IMR-90 (cell line): ENCODE measurements around the gene SCARB1. TPM values are rescaled to one million over a fixed set of nuclear protein-coding genes. Genes with fewer than 3 reads are reported as not detected.
A peak's percentile ranks its signal among the peaks of the same experiment; 100 is the strongest.

Experiments used
- ATAC-seq: fragments of 200-7000 bp; cut with Tn5 transposase; 2 replicates; pipeline ENCODE4 v1.9.1; 2020; ENCODE audit warnings: low read depth, mild to moderate bottlenecking, moderate library complexity
- BruUV-seq: library from RNA; stranded (reverse); fragments of 400-500 nt; replicated peaks from 2 replicates; lab custom pipeline; 2021; lab: Mats Ljungman, UMichigan
- CTCF ChIA-PET: fragments of 300-600 bp; formaldehyde crosslinking; extraction: SDS; loops from one replicate; lab custom pipeline; 2021; ENCODE audit warnings: antibody characterized with exemption; lab: Yijun Ruan, JAX
- POLR2A ChIA-PET: fragments of 300-600 bp; sonication (Branson Sonifier 250); formaldehyde crosslinking; loops from one replicate; lab custom pipeline; 2022; ENCODE audit warnings: antibody characterized with exemption; ENCODE audit not compliant: unreplicated experiment; lab: Charles Lee
- DNase-seq: peaks from one replicate; pipeline ENCODE4 v3.0.0; 2013
- H2AFZ ChIP-seq: replicated peaks from 2 replicates; pipeline ENCODE3; 2013; ENCODE audit warnings: low read length, mild to moderate bottlenecking; ENCODE audit not compliant: poor library complexity
- H2AK5ac ChIP-seq: 2 replicates; pipeline ENCODE4 v1.6.1; 2013; ENCODE audit warnings: low read depth, low read length, inconsistent platforms
- H2AK9ac ChIP-seq: replicated peaks from 2 replicates; pipeline ENCODE3; 2013; ENCODE audit warnings: mild to moderate bottlenecking, low read depth, low read length, moderate library complexity; ENCODE audit not compliant: poor library complexity
- H2BK120ac ChIP-seq: 2 replicates; pipeline ENCODE4 v1.6.1; 2013; ENCODE audit warnings: low read depth, low read length, inconsistent platforms
- H2BK15ac ChIP-seq: 3 replicates; pipeline ENCODE4 v1.6.1; 2013; ENCODE audit warnings: low read depth, low read length, inconsistent platforms
- H2BK20ac ChIP-seq: 2 replicates; pipeline ENCODE4 v1.6.1; 2013; ENCODE audit warnings: low read depth, mild to moderate bottlenecking, inconsistent platforms, low read length, moderate library complexity
- H2BK5ac ChIP-seq: 2 replicates; pipeline ENCODE4 v1.6.1; 2013; ENCODE audit warnings: mild to moderate bottlenecking, low read depth, low read length, inconsistent platforms; ENCODE audit not compliant: poor library complexity, severe bottlenecking
- H3K14ac ChIP-seq: replicated peaks from 2 replicates; pipeline ENCODE4 v1.6.1; 2013; ENCODE audit warnings: low read depth, low read length, inconsistent platforms
- H3K18ac ChIP-seq: 2 replicates; pipeline ENCODE4 v1.6.1; 2013; ENCODE audit warnings: low read depth, low read length, control low read depth
- H3K23ac ChIP-seq: 2 replicates; pipeline ENCODE4 v1.6.1; 2013; ENCODE audit warnings: low read depth, low read length, inconsistent platforms
- H3K27ac ChIP-seq: 2 replicates; pipeline ENCODE4 v1.5.1; 2013; ENCODE audit warnings: mild to moderate bottlenecking, control low read depth, low read length; ENCODE audit not compliant: insufficient read depth
- H3K27me3 ChIP-seq: 2 replicates; pipeline ENCODE4 v1.6.1; 2013; ENCODE audit warnings: low read length; ENCODE audit not compliant: control insufficient read depth, insufficient read depth
- H3K36me3 ChIP-seq: 2 replicates; pipeline ENCODE4 v1.6.1; 2013; ENCODE audit warnings: low read length, mixed read lengths; ENCODE audit not compliant: control insufficient read depth, insufficient read depth
- H3K4ac ChIP-seq: 2 replicates; pipeline ENCODE4 v1.6.1; 2013; ENCODE audit warnings: low read depth, low read length, inconsistent platforms
- H3K4me1 ChIP-seq: 2 replicates; pipeline ENCODE4 v1.6.1; 2013; ENCODE audit warnings: low read length, mixed read lengths; ENCODE audit not compliant: control insufficient read depth, insufficient read depth
- H3K4me2 ChIP-seq: 2 replicates; pipeline ENCODE4 v1.6.1; 2013; ENCODE audit warnings: low read depth, mild to moderate bottlenecking, control low read depth, low read length, moderate library complexity
- H3K4me3 ChIP-seq: 2 replicates; pipeline ENCODE4 v1.5.1; 2013; ENCODE audit warnings: low read depth, mild to moderate bottlenecking, control low read depth, low read length, moderate library complexity; ENCODE audit not compliant: insufficient read depth
- H3K56ac ChIP-seq: 2 replicates; pipeline ENCODE4 v1.6.1; 2013; ENCODE audit warnings: low read length, inconsistent platforms; ENCODE audit not compliant: insufficient read depth; ENCODE audit errors: extremely low read depth
- H3K79me1 ChIP-seq, 2 experiments: 2 replicates each; pipeline ENCODE4 v1.6.1; 2013; ENCODE audit warnings: low read length in 2 of 2, inconsistent platforms in 1 of 2, low read depth in 1 of 2
- H3K9ac ChIP-seq: 2 replicates; pipeline ENCODE4 v1.6.1; 2013; ENCODE audit warnings: low read depth, low read length, control low read depth
- H3K9me1 ChIP-seq: 2 replicates; pipeline ENCODE4 v1.6.1; 2013; ENCODE audit warnings: low read length, inconsistent platforms; ENCODE audit not compliant: insufficient read depth
- H3K9me3 ChIP-seq: 2 replicates; pipeline ENCODE4 v1.6.1; 2013; ENCODE audit warnings: low read length; ENCODE audit not compliant: control insufficient read depth, insufficient read depth
- H4K20me1 ChIP-seq: 2 replicates; pipeline ENCODE4 v1.6.1; 2013; ENCODE audit warnings: low read length, inconsistent platforms; ENCODE audit not compliant: insufficient read depth
- H4K5ac ChIP-seq: 2 replicates; pipeline ENCODE4 v1.6.1; 2013; ENCODE audit warnings: mild to moderate bottlenecking, low read depth, low read length, control low read depth
- H4K8ac ChIP-seq, 2 experiments: 2 replicates each; pipeline ENCODE4 v1.6.1; 2013; ENCODE audit warnings: low read depth in 2 of 2, low read length in 2 of 2, control low read depth in 1 of 2, inconsistent platforms in 1 of 2
- H4K91ac ChIP-seq: 2 replicates; pipeline ENCODE4 v1.6.1; 2013; ENCODE audit warnings: low read depth, low read length, inconsistent platforms; ENCODE audit not compliant: insufficient read depth
- MAFK ChIP-seq: IDR thresholded peaks from 2 replicates; pipeline ENCODE4 v1.6.1; 2012; ENCODE audit warnings: low read depth, low read length, improper control_type of control experiment
- MAZ ChIP-seq: IDR thresholded peaks from 2 replicates; pipeline ENCODE4 v1.6.1; 2012; ENCODE audit warnings: low read depth, mild to moderate bottlenecking, low read length, improper control_type of control experiment, moderate library complexity, borderline replicate concordance
- MXI1 ChIP-seq: IDR thresholded peaks from 2 replicates; pipeline ENCODE4 v1.6.1; 2012; ENCODE audit warnings: low read depth, mild to moderate bottlenecking, low read length, moderate library complexity, borderline replicate concordance
- RAD21 ChIP-seq: IDR thresholded peaks from 2 replicates; pipeline ENCODE4 v1.6.1; 2012; ENCODE audit warnings: low read length, improper control_type of control experiment
- SMC3 ChIP-seq: fragments of 150-350 bp; IDR thresholded peaks from 2 replicates; pipeline ENCODE4 v1.6.1; 2016; ENCODE audit warnings: low read depth, mild to moderate bottlenecking, antibody characterized with exemption, low read length, moderate library complexity
- WGBS, 2 experiments: methylation state at CpG; one replicate each; pipeline versions ENCODE4 v1.1.5 to v1.1.7; 2013; ENCODE audit warnings: missing lambda C conversion rate in 2 of 2; ENCODE audit not compliant: insufficient read length in 1 of 2; ENCODE audit errors: extremely low coverage in 2 of 2; 5-methylcytosine and 5-hydroxymethylcytosine counted together
- dilution Hi-C: fragments of 300-500 bp; cut with HindIII; formaldehyde crosslinking; loops from one replicate; pipeline ENCODE4 v1.14.3; 2018; ENCODE audit warnings: low sequenced_read_pairs; ENCODE audit not compliant: unreplicated experiment
- in situ Hi-C: fragments of 300-500 bp; cut with MboI; formaldehyde crosslinking; loops from 3 replicates; pipeline ENCODE4 v1.14.3; 2019; ENCODE audit warnings: low sequenced_read_pairs, inconsistent platforms, mixed read lengths
- intact Hi-C: fragments of 100-400 bp; cut with micrococcal nuclease; formaldehyde crosslinking; loops from 2 replicates; pipeline ENCODE4 v1.10.0; 2022
- polyA plus RNA-seq, 3 experiments: library from polyadenylated mRNA; depleted of rRNA; stranded (reverse); fragments of >200 nt; gene quantifications; 2 replicates each; pipeline ENCODE4 v1.2.3, GENCODE V29; 2012; ENCODE audit warnings: low replicate concordance in 1 of 3
- total RNA-seq: library from RNA; depleted of rRNA; stranded (reverse); fragments of >200 nt; gene quantifications from 2 replicates; pipeline ENCODE4 v1.2.3, GENCODE V29; 2012
- TF ChIP-seq, protein P1 (sequence below): conservative IDR thresholded peaks from 2 replicates; pipeline ENCODE4 v1.5.1; 2012; ENCODE audit warnings: mild to moderate bottlenecking, low read depth, low read length, improper control_type of control experiment
- TF ChIP-seq, protein P2 (sequence below): fragments of 150-350 bp; IDR thresholded peaks from 2 replicates; pipeline ENCODE4 v1.6.1; 2017; ENCODE audit warnings: mild to moderate bottlenecking, antibody characterized with exemption, low read length, low read depth

The SCARB1 gene
- total and polyA plus RNA-seq, 2 of the 4 experiments (the other 2 are of a cell fraction), result 3.0 to 24.8 TPM

DNA sequence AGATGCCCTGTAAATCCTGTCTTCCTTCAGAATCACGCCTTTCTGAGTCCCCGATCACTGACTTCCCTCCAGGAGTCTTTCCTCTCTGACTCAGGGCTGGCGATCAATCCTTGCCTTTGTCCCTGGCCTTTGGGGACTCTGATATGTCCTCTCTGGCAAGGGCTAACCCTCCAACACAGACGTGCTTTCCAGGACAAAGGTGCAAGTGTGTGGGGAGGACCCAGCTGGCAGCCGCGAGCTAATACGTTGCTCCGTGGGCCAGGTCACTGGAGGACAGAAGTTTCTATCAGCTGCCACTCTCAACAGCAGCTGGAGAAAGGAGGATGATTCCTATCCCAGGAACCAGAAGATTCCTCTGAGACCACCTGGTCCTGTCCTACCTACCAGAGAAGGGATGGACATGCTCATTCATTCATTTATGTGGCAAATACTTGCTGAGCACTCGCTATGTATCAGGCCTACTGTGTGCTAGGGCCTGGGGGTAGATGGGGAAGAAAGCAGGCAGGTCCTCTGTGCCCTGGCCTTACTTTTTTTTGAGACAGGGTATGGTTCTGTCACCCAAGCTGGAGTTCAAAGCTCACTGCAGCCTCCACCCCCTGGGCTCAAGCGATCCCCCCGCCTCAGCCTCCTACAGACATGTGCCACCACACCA lies 8.5 kb upstream of the SCARB1 start:
- Histone ChIP-seq H2BK20ac (0 out of 2 replicates have a peak overlapping the region, but pooled peaks have one; percentile 52), H2AK9ac (no peak overlapping the region), H2AFZ (no peak overlapping the region), H4K91ac (no peak overlapping the region), H3K27me3 (peaks cover 3% of the 10 kb centered on the region; the same call in 1 of the 2 replicates), H3K4ac (no peak overlapping the region), H3K56ac (no peak overlapping the region), H3K9me1 (peaks cover 3% of the 10 kb centered on the region; the same call in 1 of the 2 replicates), H4K5ac (no peak overlapping the region), H3K27ac (no peak overlapping the region), H3K36me3 (no peaks in the 10 kb centered on the region), H2BK15ac (no peak overlapping the region), H3K14ac (no peak overlapping the region), H2BK120ac (no peak overlapping the region), H3K4me2 (no peak overlapping the region), H4K8ac (no peak overlapping the region), H4K20me1 (no peaks in the 10 kb centered on the region), H3K23ac (no peak overlapping the region), H2AK5ac (no peak overlapping the region), H3K9ac (no peak overlapping the region), H3K4me1 (peaks cover 3% of the 10 kb centered on the region), H3K4me3 (no peak overlapping the region), H2BK5ac (no peak overlapping the region), H3K18ac (no peak overlapping the region), H3K79me1 (no peaks in the 10 kb centered on the region), H3K9me3 (peaks cover 4% of the 10 kb centered on the region; the same call in 1 of the 2 replicates)
- intact Hi-C loops, result no loop called here
- WGBS, 2 experiments, result 100% methylated on average over 2 of the region's 11 CpGs; no CpG with 5 or more reads in 1 of the 2 experiments
- no TSS peak for BruUV-seq
- in situ Hi-C loops, result no loop called here
- dilution Hi-C loops, result no loop called here
- CTCF ChIA-PET, result no interaction called here
- DNase-seq (no peak), ATAC-seq (no peak)
- POLR2A ChIA-PET, result interaction anchor here (0.6 kb wide), 1 partner anchor 14 kb away, joined by 4 read pairs; no protein-coding TSS in a partner anchor
- TF ChIP-seq MAZ, result no peak
- TF ChIP-seq, protein P1, sequence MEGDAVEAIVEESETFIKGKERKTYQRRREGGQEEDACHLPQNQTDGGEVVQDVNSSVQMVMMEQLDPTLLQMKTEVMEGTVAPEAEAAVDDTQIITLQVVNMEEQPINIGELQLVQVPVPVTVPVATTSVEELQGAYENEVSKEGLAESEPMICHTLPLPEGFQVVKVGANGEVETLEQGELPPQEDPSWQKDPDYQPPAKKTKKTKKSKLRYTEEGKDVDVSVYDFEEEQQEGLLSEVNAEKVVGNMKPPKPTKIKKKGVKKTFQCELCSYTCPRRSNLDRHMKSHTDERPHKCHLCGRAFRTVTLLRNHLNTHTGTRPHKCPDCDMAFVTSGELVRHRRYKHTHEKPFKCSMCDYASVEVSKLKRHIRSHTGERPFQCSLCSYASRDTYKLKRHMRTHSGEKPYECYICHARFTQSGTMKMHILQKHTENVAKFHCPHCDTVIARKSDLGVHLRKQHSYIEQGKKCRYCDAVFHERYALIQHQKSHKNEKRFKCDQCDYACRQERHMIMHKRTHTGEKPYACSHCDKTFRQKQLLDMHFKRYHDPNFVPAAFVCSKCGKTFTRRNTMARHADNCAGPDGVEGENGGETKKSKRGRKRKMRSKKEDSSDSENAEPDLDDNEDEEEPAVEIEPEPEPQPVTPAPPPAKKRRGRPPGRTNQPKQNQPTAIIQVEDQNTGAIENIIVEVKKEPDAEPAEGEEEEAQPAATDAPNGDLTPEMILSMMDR, result no peak
- TF ChIP-seq SMC3, result no peak
- no peak for TF ChIP-seq MXI1
- no peak for TF ChIP-seq RAD21
- TF ChIP-seq MAFK, result no peak
- TF ChIP-seq, protein P2, sequence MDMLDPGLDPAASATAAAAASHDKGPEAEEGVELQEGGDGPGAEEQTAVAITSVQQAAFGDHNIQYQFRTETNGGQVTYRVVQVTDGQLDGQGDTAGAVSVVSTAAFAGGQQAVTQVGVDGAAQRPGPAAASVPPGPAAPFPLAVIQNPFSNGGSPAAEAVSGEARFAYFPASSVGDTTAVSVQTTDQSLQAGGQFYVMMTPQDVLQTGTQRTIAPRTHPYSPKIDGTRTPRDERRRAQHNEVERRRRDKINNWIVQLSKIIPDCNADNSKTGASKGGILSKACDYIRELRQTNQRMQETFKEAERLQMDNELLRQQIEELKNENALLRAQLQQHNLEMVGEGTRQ, result no peak
